OCI-LY7 (cell line): Measurements from ENCODE around the gene TULP4.

Experiments used
- CTCF ChIP-seq: fragments of 200-600 bp; sonication (generic); conservative IDR thresholded peaks from 2 replicates; pipeline ENCODE4 v1.5.1; 2014; ENCODE audit warnings: mild to moderate bottlenecking, antibody characterized with exemption, low read length, moderate library complexity, mixed read lengths
- EZH2phosphoT487 ChIP-seq: fragments of 200-600 bp; sonication (generic); IDR thresholded peaks from 2 replicates; pipeline ENCODE4 v1.6.1; 2018; ENCODE audit warnings: low read depth, borderline replicate concordance, mild to moderate bottlenecking, mixed run types, antibody characterized with exemption, low read length, moderate library complexity, mixed read lengths

GRCh38 chr6:158379336-158379735 lies 67.1 kb downstream of the TULP4 start:
- no peak for TF ChIP-seq CTCF
- TF ChIP-seq EZH2phosphoT487, result no peak
